H1 (cell line): ENCODE results near the gene LTC4S. TPM values are rescaled to one million over a fixed set of nuclear protein-coding genes. Genes with fewer than 3 reads are reported as not detected.

Experiments
- BCL11A ChIP-seq, 2 experiments: IDR thresholded peaks; one replicate each; pipeline ENCODE4 v1.6.1; 2011; ENCODE audit warnings: low read depth in 2 of 2, low read length in 2 of 2, mild to moderate bottlenecking in 2 of 2
- BRCA1 ChIP-seq: IDR thresholded peaks from 2 replicates; pipeline ENCODE4 v1.6.1; 2012; ENCODE audit warnings: low read depth, low read length, improper control_type of control experiment
- CEBPB ChIP-seq: IDR thresholded peaks from 2 replicates; pipeline ENCODE4 v1.6.1; 2012; ENCODE audit warnings: low read depth, low read length
- CHD1 ChIP-seq: IDR thresholded peaks from 2 replicates; pipeline ENCODE4 v1.6.1; 2012; ENCODE audit warnings: low read depth, low read length, improper control_type of control experiment
- CHD2 ChIP-seq: IDR thresholded peaks from 2 replicates; pipeline ENCODE4 v1.6.1; 2012; ENCODE audit warnings: low read length, improper control_type of control experiment
- JUN ChIP-seq: IDR thresholded peaks from 2 replicates; pipeline ENCODE4 v1.6.1; 2011; ENCODE audit warnings: low read depth, mild to moderate bottlenecking, improper control_type of control experiment, low read length
- JUND ChIP-seq: IDR thresholded peaks from 2 replicates; pipeline ENCODE4 v1.6.1; 2011; ENCODE audit warnings: mild to moderate bottlenecking, improper control_type of control experiment, low read length
- KDM5A ChIP-seq: fragments of 200-600 bp; IDR thresholded peaks from 2 replicates; pipeline ENCODE4 v1.7.1; 2012; ENCODE audit warnings: mild to moderate bottlenecking, low read length, inconsistent platforms, mixed read lengths
- POLR2A ChIP-seq, 2 experiments: IDR thresholded peaks; 1 replicate in 1 of 2; 2 replicates in 1 of 2; pipeline ENCODE4 v1.6.1; 2011; ENCODE audit warnings: low read depth in 2 of 2, low read length in 2 of 2, mild to moderate bottlenecking in 2 of 2; ENCODE audit errors: control extremely low read depth in 1 of 2
- POU5F1 ChIP-seq: IDR thresholded peaks from 2 replicates; pipeline ENCODE4 v1.6.1; 2011; ENCODE audit warnings: low read depth, mild to moderate bottlenecking, low read length, moderate library complexity
- RFX5 ChIP-seq: IDR thresholded peaks from 2 replicates; pipeline ENCODE4 v1.6.1; 2011; ENCODE audit warnings: low read depth, low read length, improper control_type of control experiment, borderline replicate concordance
- RXRA ChIP-seq: IDR thresholded peaks from 2 replicates; pipeline ENCODE4 v1.6.1; 2011; ENCODE audit warnings: low read depth, mild to moderate bottlenecking, low read length, moderate library complexity; ENCODE audit not compliant: insufficient read depth
- SIN3A ChIP-seq, 2 experiments: IDR thresholded peaks in 1 of 2; conservative IDR thresholded peaks in 1 of 2; 2 replicates each; pipeline ENCODE4 v1.6.1; 2011 to 2012; ENCODE audit warnings: low read length in 2 of 2, improper control_type of control experiment in 1 of 2, low read depth in 1 of 2, mild to moderate bottlenecking in 1 of 2
- SP1 ChIP-seq: IDR thresholded peaks from 2 replicates; pipeline ENCODE4 v1.6.1; 2011; ENCODE audit warnings: low read depth, low read length
- SP4 ChIP-seq: IDR thresholded peaks from 2 replicates; pipeline ENCODE4 v1.6.1; 2012; ENCODE audit warnings: low read length, inconsistent platforms
- TBP ChIP-seq: IDR thresholded peaks from 2 replicates; pipeline ENCODE4 v1.6.1; 2011; ENCODE audit warnings: low read depth, low read length, improper control_type of control experiment
- polyA plus RNA-seq, 7 experiments: library from polyadenylated mRNA; depleted of rRNA in 3 of 7; stranded (reverse) in 5 of 7; unstranded in 2 of 7; fragments of >200 nt in 5 of 7; fragments of 200-250 nt in 2 of 7; gene quantifications; 1 replicate in 5 of 7; 2 replicates in 1 of 7; 4 replicates in 1 of 7; pipeline versions ENCODE4 v1.2.1 to v1.2.3, GENCODE V29; 2011 to 2013; ENCODE audit warnings: missing spikeins in 2 of 7, mixed read lengths in 2 of 7
- total RNA-seq: library from RNA; stranded (reverse); fragmentation: NEBNext Ultra II Directional; extraction: Animal tissue kit (Norgen Biotek cat#: 25700); gene quantifications from 2 replicates; pipeline ENCODE4 v1.2.1, GENCODE V29; 2021
- TF ChIP-seq, protein P1 (sequence below): IDR thresholded peaks from 2 replicates; pipeline ENCODE4 v1.6.1; 2012; ENCODE audit warnings: inconsistent platforms
- TF ChIP-seq, protein P2 (sequence below): IDR thresholded peaks from 2 replicates; pipeline ENCODE4 v1.6.1; 2011; ENCODE audit warnings: low read depth, mild to moderate bottlenecking, low read length; ENCODE audit not compliant: insufficient read depth
- TF ChIP-seq, protein P3 (sequence below): IDR thresholded peaks from 2 replicates; pipeline ENCODE4 v1.6.1; 2012; ENCODE audit warnings: inconsistent platforms

LTC4S gene
- total and polyA plus RNA-seq, 2 of the 8 experiments (the other 6 are each of a cell fraction or from before 2014, with no cell fraction given), result 2.2 to 3.7 TPM

DNA sequence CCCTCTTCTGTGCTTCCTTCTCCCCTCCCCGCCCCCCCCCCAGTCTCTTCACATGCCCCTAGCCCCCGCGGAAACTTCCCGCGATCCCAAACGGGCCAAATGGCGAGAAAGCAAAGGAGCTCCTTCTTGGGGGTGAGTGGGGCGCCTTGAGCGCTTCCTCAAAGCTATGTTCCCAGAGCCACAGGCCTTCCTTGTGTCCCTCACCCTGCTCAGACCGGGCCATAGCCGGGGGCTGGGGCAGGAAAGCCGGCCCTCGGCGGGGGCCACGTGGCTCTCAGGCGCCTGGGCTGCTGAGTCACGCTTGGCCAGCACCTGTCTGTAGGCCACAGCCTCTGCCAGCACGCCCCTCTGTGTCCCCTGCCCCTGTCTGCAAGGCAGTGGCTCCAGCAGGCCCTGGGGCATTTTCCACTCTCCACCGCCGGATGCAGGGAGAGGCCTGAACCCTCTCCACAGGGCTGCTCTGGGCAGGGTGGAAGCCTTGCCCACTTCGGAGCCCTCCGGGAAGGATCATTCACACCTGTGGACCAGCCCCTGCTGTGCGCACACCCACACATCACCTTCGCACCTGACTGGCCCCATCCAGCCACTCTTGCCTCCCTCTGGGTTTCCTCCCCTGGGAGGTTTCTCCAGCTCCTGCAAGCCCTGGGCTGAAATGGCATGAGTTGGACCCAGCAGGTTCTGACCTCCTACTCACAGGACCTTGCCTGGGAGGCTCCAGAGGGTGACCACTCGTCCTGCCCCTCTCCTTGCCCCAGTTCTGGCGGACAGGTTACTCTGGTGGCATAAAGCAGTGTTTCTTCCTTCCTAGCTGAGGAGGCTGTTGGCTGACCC, 25.7 kb downstream of the LTC4S start (continued):
- TF ChIP-seq, protein P1, sequence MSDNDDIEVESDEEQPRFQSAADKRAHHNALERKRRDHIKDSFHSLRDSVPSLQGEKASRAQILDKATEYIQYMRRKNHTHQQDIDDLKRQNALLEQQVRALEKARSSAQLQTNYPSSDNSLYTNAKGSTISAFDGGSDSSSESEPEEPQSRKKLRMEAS, result peak; percentile 98
- TF ChIP-seq JUN (no peak), CHD2 (no peak), JUND (peak; percentile 26; the same call in 1 of the 2 replicates), POU5F1 (no peak), TBP (peak; percentile 21; the same call in 1 of the 2 replicates), RXRA (no peak), POLR2A (IDR thresholded peaks at IDR 0.05; ENCODE audit: control extremely low read depth in 1 of 2, low read depth in 2 of 2, low read length in 2 of 2) (no peak; a peak in 1 of 3 replicates), SP4 (no peak), CHD1 (no peak), CEBPB (no peak), KDM5A (no peak), RFX5 (no peak), BRCA1 (no peak), BCL11A (IDR thresholded peaks at IDR 0.05; ENCODE audit: low read depth in 2 of 2, low read length in 2 of 2) (no peak), SP1 (no peak), SIN3A (conservative IDR thresholded peaks at IDR 0.05 in 1 of 2, IDR thresholded peaks at IDR 0.05 in 1 of 2; ENCODE audit: low read depth in 1 of 2, low read length in 2 of 2) (peak in 1 of 2 experiments; percentile 30; a peak in 1 of 4 replicates)
- TF ChIP-seq, protein P2, sequence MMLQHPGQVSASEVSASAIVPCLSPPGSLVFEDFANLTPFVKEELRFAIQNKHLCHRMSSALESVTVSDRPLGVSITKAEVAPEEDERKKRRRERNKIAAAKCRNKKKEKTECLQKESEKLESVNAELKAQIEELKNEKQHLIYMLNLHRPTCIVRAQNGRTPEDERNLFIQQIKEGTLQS, result no peak
- TF ChIP-seq, protein P3, sequence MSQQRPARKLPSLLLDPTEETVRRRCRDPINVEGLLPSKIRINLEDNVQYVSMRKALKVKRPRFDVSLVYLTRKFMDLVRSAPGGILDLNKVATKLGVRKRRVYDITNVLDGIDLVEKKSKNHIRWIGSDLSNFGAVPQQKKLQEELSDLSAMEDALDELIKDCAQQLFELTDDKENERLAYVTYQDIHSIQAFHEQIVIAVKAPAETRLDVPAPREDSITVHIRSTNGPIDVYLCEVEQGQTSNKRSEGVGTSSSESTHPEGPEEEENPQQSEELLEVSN, result peak; percentile 87
